K562 (cell line): ENCODE data around the gene RHBDF2. TPM values are rescaled to one million over a fixed set of nuclear protein-coding genes. Genes with fewer than 3 reads are reported as not detected.
A peak's percentile ranks its signal among the peaks of the same experiment; 100 is the strongest.

ENCODE experiments used
- ATAC-seq: fragments of 200-7000 bp; cut with Tn5 transposase; 3 replicates; pipeline ENCODE4 v1.9.1; 2020; ENCODE audit warnings: moderate library complexity
- BruUV-seq: library from RNA; stranded (reverse); fragments of 400-500 nt; replicated peaks from 2 replicates; lab custom pipeline; 2021; lab: Mats Ljungman, UMichigan
- CTCF ChIA-PET: fragments of 300-600 bp; formaldehyde crosslinking; extraction: SDS; loops from one replicate; lab custom pipeline; 2021; ENCODE audit warnings: low intra/inter-chr PET ratio; lab: Yijun Ruan, JAX
- POLR2A ChIA-PET: fragments of 300-600, 350-650 bp; sonication (Branson Sonifier 250); formaldehyde crosslinking; extraction: SDS; loops from one replicate; lab custom pipeline; 2021; ENCODE audit warnings: antibody characterized with exemption, inconsistent platforms; lab: Yijun Ruan, JAX
- DNase-seq, 4 experiments: peaks; one replicate each; pipeline versions ENCODE4 v3.0.0 to v3.0.0-alpha.2; 2011 to 2018; ENCODE audit warnings: low spot score in 3 of 4, mixed read lengths in 3 of 4; ENCODE audit errors: extremely low read depth in 1 of 4
- FAIRE-seq: peaks from 2 replicates; lab custom pipeline; 2011; peaks lifted over from hg19 to GRCh38; lab: Jason Lieb, UNC
- H2AFZ ChIP-seq: 2 replicates; pipeline ENCODE4 v1.6.0; 2011; ENCODE audit warnings: low read depth, low read length, control low read depth, inconsistent platforms
- H3K27ac ChIP-seq: fragments of 200-600 bp; 3 replicates; pipeline ENCODE4 v1.8.0; 2011; ENCODE audit warnings: low read depth, mild to moderate bottlenecking, control low read depth, inconsistent platforms, low read length, moderate library complexity, mixed read lengths; ENCODE audit errors: extremely low read depth
- H3K27me3 ChIP-seq, 2 experiments: fragments of 300-600 bp in 1 of 2; 2 replicates in 1 of 2; 3 replicates in 1 of 2; pipeline versions ENCODE4 v1.6.0 to v1.8.0; 2011; ENCODE audit warnings: inconsistent platforms in 2 of 2, low read length in 2 of 2, mild to moderate bottlenecking in 1 of 2, mixed read lengths in 1 of 2, moderate library complexity in 1 of 2; ENCODE audit not compliant: control insufficient read depth in 2 of 2, insufficient read depth in 2 of 2
- H3K36me3 ChIP-seq: fragments of 300-600 bp; 3 replicates; pipeline ENCODE4 v1.8.0; 2011; ENCODE audit warnings: mild to moderate bottlenecking, low read length, inconsistent platforms; ENCODE audit not compliant: control insufficient read depth, insufficient read depth
- H3K4me1 ChIP-seq, 2 experiments: fragments of 200-600 bp in 1 of 2; replicated peaks in 1 of 2; 2 replicates in 1 of 2; 3 replicates in 1 of 2; pipeline versions ENCODE4 v1.5.1 to v1.8.0; 2011; ENCODE audit warnings: inconsistent platforms in 2 of 2, low read length in 2 of 2, mild to moderate bottlenecking in 1 of 2, mixed read lengths in 1 of 2, moderate library complexity in 1 of 2; ENCODE audit not compliant: control insufficient read depth in 2 of 2, insufficient read depth in 2 of 2
- H3K4me2 ChIP-seq: 2 replicates; pipeline ENCODE4 v1.6.1; 2011; ENCODE audit warnings: low read length, control low read depth, inconsistent platforms, mixed read lengths; ENCODE audit not compliant: insufficient read depth
- H3K4me3 ChIP-seq: fragments of 200-600 bp; sonication (generic), shearing (Covaris generic); 2 replicates; pipeline ENCODE4 v1.5.1; 2016; ENCODE audit warnings: control low read depth, inconsistent platforms
- H3K79me2 ChIP-seq: fragments of 200-600 bp; 3 replicates; pipeline ENCODE4 v1.8.0; 2011; ENCODE audit warnings: low read length, inconsistent platforms; ENCODE audit not compliant: control insufficient read depth, insufficient read depth
- H3K9ac ChIP-seq, 2 experiments: 2 replicates each; pipeline versions ENCODE4 v1.6.0 to v1.6.1; 2011; ENCODE audit warnings: low read depth in 2 of 2, low read length in 2 of 2, control low read depth in 1 of 2, inconsistent platforms in 1 of 2, mild to moderate bottlenecking in 1 of 2, mixed read lengths in 1 of 2; ENCODE audit not compliant: insufficient read depth in 1 of 2
- H3K9me1 ChIP-seq: one replicate; pipeline ENCODE4 v1.6.0; 2011; ENCODE audit warnings: inconsistent platforms, mild to moderate bottlenecking, low read length, moderate library complexity; ENCODE audit not compliant: control insufficient read depth, insufficient read depth
- H3K9me3 ChIP-seq: replicated peaks from 2 replicates; pipeline ENCODE4 v1.5.1; 2011; ENCODE audit warnings: low read depth, low read length, inconsistent platforms; ENCODE audit not compliant: control insufficient read depth, insufficient read depth
- H4K20me1 ChIP-seq: replicated peaks from 2 replicates; pipeline ENCODE4 v1.6.1; 2011; ENCODE audit warnings: low read length, inconsistent platforms, mixed read lengths; ENCODE audit not compliant: control insufficient read depth, insufficient read depth
- ADNP ChIP-seq: fragments of 200-800 bp; sonication (Bioruptor generic); IDR thresholded peaks from 2 replicates; pipeline ENCODE4 v1.6.1; 2016; ENCODE audit warnings: missing genetic modification characterization, missing compliant biosample characterization
- BCOR ChIP-seq: fragments of 450-650 bp; IDR thresholded peaks from 2 replicates; pipeline ENCODE4 v1.6.1; 2016
- HDAC1 ChIP-seq, 2 experiments: fragments of 450-650 bp; IDR thresholded peaks; 2 replicates each; pipeline ENCODE4 v1.6.1; 2016 to 2017; ENCODE audit warnings: inconsistent platforms in 1 of 2, mild to moderate bottlenecking in 1 of 2, moderate library complexity in 1 of 2
- HDAC2 ChIP-seq: fragments of 450-650 bp; IDR thresholded peaks from 2 replicates; pipeline ENCODE4 v1.6.1; 2016; ENCODE audit warnings: mild to moderate bottlenecking
- KDM1A ChIP-seq, 2 experiments: fragments of 450-650 bp; IDR thresholded peaks; 2 replicates each; pipeline ENCODE4 v1.6.1; 2016; ENCODE audit warnings: mild to moderate bottlenecking in 2 of 2
- SMARCA5 ChIP-seq: fragments of 450-650 bp; IDR thresholded peaks from 2 replicates; pipeline ENCODE4 v1.6.1; 2016
- U2AF1 ChIP-seq: fragments of 200-400 bp; formaldehyde crosslinking; optimal IDR thresholded peaks from 2 replicates; pipeline ENCODE3; 2017; ENCODE audit warnings: mild to moderate bottlenecking, low read depth, low read length, moderate library complexity
- ZFP36 ChIP-seq: fragments of 150-350 bp; IDR thresholded peaks from 2 replicates; pipeline ENCODE4 v1.6.1; 2018; ENCODE audit warnings: low read length, low read depth; ENCODE audit not compliant: partially characterized antibody
- WGBS: fragments of 100-300 bp; shearing (Covaris generic); methylation state at CpG from one replicate; pipeline ENCODE4 v1.1.6; 2016; ENCODE audit warnings: low coverage, mixed read lengths; ENCODE audit not compliant: insufficient coverage; ENCODE audit errors: missing lambda C conversion rate; 5-methylcytosine and 5-hydroxymethylcytosine counted together
- in situ Hi-C: fragments of 300-500 bp; cut with MboI; formaldehyde crosslinking; loops from 4 replicates; pipeline ENCODE4 v1.15.0; 2018; ENCODE audit warnings: inconsistent platforms, mixed read lengths
- intact Hi-C: fragments of 100-400 bp; cut with micrococcal nuclease; formaldehyde crosslinking; loops from 2 replicates; pipeline ENCODE4 v1.14.2; 2022
- polyA plus RNA-seq, 8 experiments: library from polyadenylated mRNA; depleted of rRNA in 4 of 8; stranded (reverse) in 5 of 8; unstranded in 3 of 8; fragments of >200 nt; fragmentation: Nextera tagmentation in 2 of 8; fragmentation: Illumina TruSeq in 1 of 8; extraction: Ambion mirVana in 2 of 8; extraction: Trizol in 1 of 8; gene quantifications; 2 replicates each; pipeline versions ENCODE4 v1.2.1 to v1.2.3, GENCODE V29; 2011 to 2014; ENCODE audit warnings: inconsistent platforms in 1 of 8, missing spikeins in 1 of 8
- total RNA-seq, 7 experiments: library from RNA; depleted of rRNA in 6 of 7; stranded (reverse); fragments of >200 nt in 6 of 7; fragmentation: Illumina TruSeq in 2 of 7; extraction: Trizol in 2 of 7; gene quantifications; 2 replicates each; pipeline versions ENCODE4 v1.2.1 to v1.2.3, GENCODE V29; 2011 to 2021; ENCODE audit warnings: low replicate concordance in 1 of 7
- TF ChIP-seq, protein P1 (sequence below): fragments of 450-650 bp; IDR thresholded peaks from 2 replicates; pipeline ENCODE4 v1.7.1; 2018; ENCODE audit warnings: mild to moderate bottlenecking, low read depth; ENCODE audit not compliant: partially characterized antibody

The RHBDF2 gene
- total and polyA plus RNA-seq, 9 of the 15 experiments (the other 6 are each of a cell fraction or from before 2014, with no cell fraction given), result 0.04 to 2.8 (median 1.1) TPM

DNA sequence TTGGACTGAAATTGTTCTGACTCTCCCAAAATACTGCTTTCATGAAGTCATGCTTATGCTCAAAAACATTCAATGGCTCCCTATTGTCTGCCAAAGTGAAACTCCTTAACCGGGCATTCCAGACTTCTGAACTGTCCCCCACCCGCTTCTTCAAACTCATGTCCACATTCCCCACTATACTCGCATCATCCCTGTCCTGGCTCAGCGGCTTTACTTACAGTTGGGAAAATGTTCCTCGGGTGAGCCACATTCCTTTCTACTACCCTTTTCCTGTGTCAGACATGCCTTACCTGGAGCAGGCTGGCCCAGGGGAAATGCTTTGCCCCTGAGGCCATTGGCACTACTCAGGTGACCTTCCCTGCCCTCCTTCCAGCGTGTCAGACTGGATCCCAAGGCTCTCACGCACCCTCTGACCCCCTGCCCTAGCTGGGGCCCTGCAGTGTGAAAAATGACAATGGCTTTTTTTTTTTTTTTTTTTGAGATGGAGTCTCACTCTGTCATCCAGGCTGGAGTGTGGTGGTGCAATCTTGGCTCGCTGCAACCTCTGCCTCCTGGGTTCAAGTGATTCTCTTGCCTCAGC lies 30.9 kb upstream of the RHBDF2 start:
- CTCF ChIA-PET, result no interaction called here
- TF ChIP-seq ADNP (tag) (peak; percentile 54; the same call in 1 of the 2 replicates), U2AF1 (no peak), BCOR (peak; percentile 97), KDM1A (IDR thresholded peaks at IDR 0.05) (peak; percentile 81 to 90), ZFP36 (peak; percentile 78), SMARCA5 (peak; percentile 38; the same call in 1 of the 2 replicates), HDAC2 (0 out of 2 replicates have a peak, but pooled peaks have one; percentile 54), HDAC1 (IDR thresholded peaks at IDR 0.05) (0 out of 4 replicates have a peak, but pooled peaks of 1 of the 2 experiments have one; percentile 15)
- TF ChIP-seq, protein P1, sequence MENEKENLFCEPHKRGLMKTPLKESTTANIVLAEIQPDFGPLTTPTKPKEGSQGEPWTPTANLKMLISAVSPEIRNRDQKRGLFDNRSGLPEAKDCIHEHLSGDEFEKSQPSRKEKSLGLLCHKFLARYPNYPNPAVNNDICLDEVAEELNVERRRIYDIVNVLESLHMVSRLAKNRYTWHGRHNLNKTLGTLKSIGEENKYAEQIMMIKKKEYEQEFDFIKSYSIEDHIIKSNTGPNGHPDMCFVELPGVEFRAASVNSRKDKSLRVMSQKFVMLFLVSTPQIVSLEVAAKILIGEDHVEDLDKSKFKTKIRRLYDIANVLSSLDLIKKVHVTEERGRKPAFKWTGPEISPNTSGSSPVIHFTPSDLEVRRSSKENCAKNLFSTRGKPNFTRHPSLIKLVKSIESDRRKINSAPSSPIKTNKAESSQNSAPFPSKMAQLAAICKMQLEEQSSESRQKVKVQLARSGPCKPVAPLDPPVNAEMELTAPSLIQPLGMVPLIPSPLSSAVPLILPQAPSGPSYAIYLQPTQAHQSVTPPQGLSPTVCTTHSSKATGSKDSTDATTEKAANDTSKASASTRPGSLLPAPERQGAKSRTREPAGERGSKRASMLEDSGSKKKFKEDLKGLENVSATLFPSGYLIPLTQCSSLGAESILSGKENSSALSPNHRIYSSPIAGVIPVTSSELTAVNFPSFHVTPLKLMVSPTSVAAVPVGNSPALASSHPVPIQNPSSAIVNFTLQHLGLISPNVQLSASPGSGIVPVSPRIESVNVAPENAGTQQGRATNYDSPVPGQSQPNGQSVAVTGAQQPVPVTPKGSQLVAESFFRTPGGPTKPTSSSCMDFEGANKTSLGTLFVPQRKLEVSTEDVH, result no peak
- TF ChIP-seq, all 486 proteins: peak for 7
- Histone ChIP-seq H3K36me3 (no peaks in the 10 kb centered on the region; the same call in 2 of the 3 replicates), H4K20me1 (no peaks in the 10 kb centered on the region), H3K79me2 (no peaks in the 10 kb centered on the region), H2AFZ (no peak overlapping the region), H3K9me1 (no peaks in the 10 kb centered on the region), H3K9me3 (no peaks in the 10 kb centered on the region), H3K4me2 (no peak overlapping the region), H3K4me3 (no peak overlapping the region), H3K27me3 (no peaks in the 10 kb centered on the region), H3K4me1 (peaks cover 30 to 62% of the 10 kb centered on the region in 2 experiments), H3K9ac (peak overlapping the region in 1 of 2 experiments; percentile 65; a peak in 1 of 4 replicates), H3K27ac (no peak overlapping the region)
- in situ Hi-C loops, result no loop called here
- no TSS peak for BruUV-seq
- FAIRE-seq (no peak), DNase-seq (no peak), ATAC-seq (no peak)
- 74% methylated on average over 7 of the region's 8 CpGs for WGBS
- intact Hi-C loops, result no loop called here
- POLR2A ChIA-PET, result interaction anchor here (0.5 to 0.6 kb wide), 3 partner anchors 10 to 636 kb away, joined by 3 read pairs; no protein-coding TSS in a partner anchor
